Measurements from ENCODE around the gene TMEM117.

The TMEM117 gene

DNA sequence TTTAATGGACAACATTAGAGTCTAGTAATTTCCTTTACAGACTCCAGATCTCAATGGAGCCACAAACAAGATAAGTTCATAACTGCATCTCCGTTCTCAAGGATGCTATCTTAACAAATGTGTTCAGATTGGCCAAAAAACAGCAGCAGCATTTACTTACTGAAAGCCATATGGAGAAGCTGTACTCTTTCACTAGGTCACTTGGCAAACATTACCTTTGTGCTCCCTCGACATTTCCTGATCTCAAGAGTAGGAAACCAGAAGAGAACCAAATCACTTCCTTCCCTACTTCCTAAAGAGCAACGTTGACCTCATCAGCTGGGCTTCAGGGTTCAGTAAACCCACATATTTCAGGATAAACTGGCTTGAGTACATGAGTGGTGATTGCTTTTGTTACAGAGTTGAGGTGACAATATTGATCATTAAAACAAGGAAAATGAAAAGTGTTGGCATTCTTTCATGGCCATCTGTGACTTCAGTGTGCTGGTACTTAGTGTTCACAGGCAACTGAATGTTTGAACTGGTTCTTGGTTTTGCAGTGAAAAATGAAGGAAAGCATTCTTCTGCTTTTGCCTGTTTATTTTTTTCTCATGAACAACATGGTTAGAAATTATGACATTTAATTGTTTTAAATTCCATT is 449.6 kb downstream of the TMEM117 start:
- no peak for TF ChIP-seq EZH2phosphoT487 (IDR thresholded peaks at IDR 0.05; ENCODE audit: low read depth)
- TF ChIP-seq, protein P1, sequence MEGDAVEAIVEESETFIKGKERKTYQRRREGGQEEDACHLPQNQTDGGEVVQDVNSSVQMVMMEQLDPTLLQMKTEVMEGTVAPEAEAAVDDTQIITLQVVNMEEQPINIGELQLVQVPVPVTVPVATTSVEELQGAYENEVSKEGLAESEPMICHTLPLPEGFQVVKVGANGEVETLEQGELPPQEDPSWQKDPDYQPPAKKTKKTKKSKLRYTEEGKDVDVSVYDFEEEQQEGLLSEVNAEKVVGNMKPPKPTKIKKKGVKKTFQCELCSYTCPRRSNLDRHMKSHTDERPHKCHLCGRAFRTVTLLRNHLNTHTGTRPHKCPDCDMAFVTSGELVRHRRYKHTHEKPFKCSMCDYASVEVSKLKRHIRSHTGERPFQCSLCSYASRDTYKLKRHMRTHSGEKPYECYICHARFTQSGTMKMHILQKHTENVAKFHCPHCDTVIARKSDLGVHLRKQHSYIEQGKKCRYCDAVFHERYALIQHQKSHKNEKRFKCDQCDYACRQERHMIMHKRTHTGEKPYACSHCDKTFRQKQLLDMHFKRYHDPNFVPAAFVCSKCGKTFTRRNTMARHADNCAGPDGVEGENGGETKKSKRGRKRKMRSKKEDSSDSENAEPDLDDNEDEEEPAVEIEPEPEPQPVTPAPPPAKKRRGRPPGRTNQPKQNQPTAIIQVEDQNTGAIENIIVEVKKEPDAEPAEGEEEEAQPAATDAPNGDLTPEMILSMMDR (IDR thresholded peaks at IDR 0.05; ENCODE audit: low read depth, low read length), result no peak
- Histone ChIP-seq H3K4me3 (ENCODE audit: low read length) (no peak overlapping the region), H2AFZ (ENCODE audit: low read depth, low read length) (no peak overlapping the region), H3K27me3 (ENCODE audit: low read depth, low read length) (no peaks in the 10 kb centered on the region), H3K9ac (ENCODE audit: low read length) (no peak overlapping the region), H3K79me2 (ENCODE audit: low read length) (no peaks in the 10 kb centered on the region), H3K9me3 (ENCODE audit: insufficient read depth, low read length) (no peaks in the 10 kb centered on the region), H3K4me1 (ENCODE audit: low read length) (peaks cover 8% of the 10 kb centered on the region; the same call in 1 of the 2 replicates), H4K20me1 (ENCODE audit: insufficient read depth, low read length) (no peaks in the 10 kb centered on the region), H3K27ac (ENCODE audit: low read length) (no peak overlapping the region), H3K4me2 (ENCODE audit: low read length) (no peak overlapping the region), H3K36me3 (replicated peaks; ENCODE audit: low read depth, low read length) (no peaks in the 10 kb centered on the region)

DNA sequence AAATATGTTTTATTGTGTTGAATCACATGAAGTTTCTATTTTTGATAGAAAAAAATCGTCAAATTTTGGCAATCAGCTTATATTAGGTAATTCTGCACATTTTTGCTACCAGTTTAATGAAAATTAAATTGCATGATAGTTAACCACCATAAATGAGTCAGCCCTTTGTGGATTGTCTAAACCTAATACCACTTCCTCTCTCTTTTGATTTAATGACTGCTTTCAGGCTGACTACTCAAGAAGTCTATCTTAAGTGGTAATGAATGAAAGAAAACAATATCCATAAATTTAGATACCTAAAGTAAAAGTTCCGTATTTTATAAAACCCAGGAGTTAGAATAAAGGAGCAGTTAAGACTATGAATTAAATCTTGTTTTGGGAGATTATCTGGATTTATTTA is 450.5 kb downstream of the TMEM117 start:
- Histone ChIP-seq H2AFZ (ENCODE audit: low read depth, low read length) (no peak overlapping the region), H3K36me3 (replicated peaks; ENCODE audit: low read depth, low read length) (no peaks in the 10 kb centered on the region), H3K4me3 (ENCODE audit: low read length) (no peak overlapping the region), H3K4me1 (ENCODE audit: low read length) (peaks cover 8% of the 10 kb centered on the region; the same call in 1 of the 2 replicates), H3K27ac (ENCODE audit: low read length) (no peak overlapping the region), H4K20me1 (ENCODE audit: insufficient read depth, low read length) (no peaks in the 10 kb centered on the region), H3K4me2 (ENCODE audit: low read length) (no peak overlapping the region), H3K9me3 (ENCODE audit: insufficient read depth, low read length) (no peaks in the 10 kb centered on the region), H3K79me2 (ENCODE audit: low read length) (no peaks in the 10 kb centered on the region), H3K9ac (ENCODE audit: low read length) (no peak overlapping the region), H3K27me3 (ENCODE audit: low read depth, low read length) (no peaks in the 10 kb centered on the region)
- no peak for TF ChIP-seq EZH2phosphoT487 (IDR thresholded peaks at IDR 0.05; ENCODE audit: low read depth)
- TF ChIP-seq, protein P1 (IDR thresholded peaks at IDR 0.05; ENCODE audit: low read depth, low read length), result no peak

DNA sequence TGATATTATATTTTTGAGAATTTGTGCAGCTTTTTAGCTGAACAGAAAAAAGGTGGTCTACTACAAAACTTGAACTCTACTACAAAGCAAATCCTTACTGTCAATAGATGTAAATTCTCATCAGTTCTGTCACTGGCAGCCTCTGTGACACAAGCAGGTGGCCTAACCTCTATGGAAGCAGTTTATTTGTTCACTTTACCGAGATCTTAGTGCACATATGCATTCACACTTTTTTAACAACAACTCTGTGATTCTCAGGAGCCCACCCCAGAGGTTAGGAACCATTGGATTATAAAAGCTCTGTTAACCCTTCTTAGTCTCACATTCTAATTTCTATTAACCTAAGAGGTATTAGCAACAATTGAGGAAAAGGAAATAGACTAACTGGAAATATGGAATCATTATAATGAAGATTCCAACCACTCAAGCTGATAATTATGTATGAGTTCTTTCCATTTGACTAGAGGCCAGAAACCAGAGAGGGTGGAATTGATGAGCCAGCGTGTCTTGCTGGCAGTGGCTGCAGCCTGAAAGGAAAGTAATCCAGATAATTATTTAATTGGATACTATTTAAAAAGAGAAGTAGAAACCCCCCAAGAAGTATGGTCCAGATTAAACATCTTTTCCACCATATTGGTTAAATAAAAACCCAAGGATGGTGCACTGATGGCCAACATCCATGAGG is 451.1 kb downstream of the TMEM117 start:
- Histone ChIP-seq H4K20me1 (ENCODE audit: insufficient read depth, low read length) (no peaks in the 10 kb centered on the region), H3K36me3 (replicated peaks; ENCODE audit: low read depth, low read length) (no peaks in the 10 kb centered on the region), H3K79me2 (ENCODE audit: low read length) (no peaks in the 10 kb centered on the region), H2AFZ (ENCODE audit: low read depth, low read length) (no peak overlapping the region), H3K9ac (ENCODE audit: low read length) (no peak overlapping the region), H3K4me2 (ENCODE audit: low read length) (no peak overlapping the region), H3K9me3 (ENCODE audit: insufficient read depth, low read length) (no peaks in the 10 kb centered on the region), H3K27me3 (ENCODE audit: low read depth, low read length) (no peaks in the 10 kb centered on the region), H3K4me3 (ENCODE audit: low read length) (no peak overlapping the region), H3K27ac (ENCODE audit: low read length) (no peak overlapping the region), H3K4me1 (ENCODE audit: low read length) (peaks cover 8% of the 10 kb centered on the region; the same call in 1 of the 2 replicates)
- TF ChIP-seq, protein P1 (IDR thresholded peaks at IDR 0.05; ENCODE audit: low read depth, low read length), result no peak
- TF ChIP-seq EZH2phosphoT487 (IDR thresholded peaks at IDR 0.05; ENCODE audit: low read depth), result no peak

DNA sequence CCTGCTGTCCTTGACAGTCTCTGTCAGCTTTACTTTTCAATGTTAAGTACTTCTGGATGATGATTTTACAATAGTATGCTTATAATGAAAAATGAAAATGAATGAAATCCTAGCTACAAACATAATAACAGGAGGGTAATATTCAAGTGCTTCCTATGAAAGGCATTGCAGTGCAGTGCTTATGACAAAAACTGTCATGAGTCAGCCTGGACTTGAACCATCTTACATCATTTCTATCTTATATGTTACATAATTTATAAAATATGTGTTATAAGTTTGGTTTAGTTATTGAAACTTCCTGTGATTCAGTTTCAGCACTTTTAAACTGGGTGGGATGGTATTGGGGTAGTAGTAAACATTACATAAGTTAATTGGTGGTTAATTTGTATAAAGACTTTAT is 451.7 kb downstream of the TMEM117 start:
- Histone ChIP-seq H4K20me1 (ENCODE audit: insufficient read depth, low read length) (no peaks in the 10 kb centered on the region), H3K36me3 (replicated peaks; ENCODE audit: low read depth, low read length) (no peaks in the 10 kb centered on the region), H3K9ac (ENCODE audit: low read length) (no peak overlapping the region), H3K27me3 (ENCODE audit: low read depth, low read length) (no peaks in the 10 kb centered on the region), H3K4me3 (ENCODE audit: low read length) (no peak overlapping the region), H3K4me2 (ENCODE audit: low read length) (no peak overlapping the region), H2AFZ (ENCODE audit: low read depth, low read length) (no peak overlapping the region), H3K79me2 (ENCODE audit: low read length) (no peaks in the 10 kb centered on the region), H3K4me1 (ENCODE audit: low read length) (peaks cover 8% of the 10 kb centered on the region; the same call in 1 of the 2 replicates), H3K9me3 (ENCODE audit: insufficient read depth, low read length) (no peaks in the 10 kb centered on the region), H3K27ac (ENCODE audit: low read length) (no peak overlapping the region)
- TF ChIP-seq EZH2phosphoT487 (IDR thresholded peaks at IDR 0.05; ENCODE audit: low read depth), result no peak
- TF ChIP-seq, protein P1 (IDR thresholded peaks at IDR 0.05; ENCODE audit: low read depth, low read length), result no peak
